Body of pancreas (tissue), 4 donors: ENCODE data around the gene RTKN2.

Source experiments
- CTCF ChIP-seq, 7 experiments: fragments of 450-650 bp in 4 of 7; fragments of 200-600 bp in 3 of 7; sonication (generic) in 3 of 7; IDR thresholded peaks; one replicate each; pipeline ENCODE4 v1.5.1; 2016 to 2019; ENCODE audit warnings: antibody characterized with exemption in 7 of 7
- POLR2A ChIP-seq, 3 donors: fragments of 450-650 bp; IDR thresholded peaks; one replicate each; pipeline ENCODE4 v1.6.1; 2016; ENCODE audit warnings: antibody characterized with exemption in 3 of 3, mild to moderate bottlenecking in 2 of 3

GRCh38 chr10:62183442-62183841 lies 85.2 kb downstream of the RTKN2 start:
- no peak for TF ChIP-seq CTCF (IDR thresholded peaks at IDR 0.05)
- TF ChIP-seq POLR2A (IDR thresholded peaks at IDR 0.05) = no peak
